GM12875 (cell line): ENCODE results near the gene TWIST2.

Experiments
- H3K4me3 ChIP-seq: one replicate; pipeline ENCODE4 v1.5.1; 2011; ENCODE audit warnings: low read depth, low read length, control low read depth
- TF ChIP-seq, protein P1 (sequence below): IDR thresholded peaks from 2 replicates; pipeline ENCODE4 v1.5.1; 2011; ENCODE audit warnings: low read depth, mild to moderate bottlenecking, control low read depth, inconsistent platforms, low read length, moderate library complexity, borderline replicate concordance; ENCODE audit not compliant: insufficient read depth

Gene TWIST2

DNA sequence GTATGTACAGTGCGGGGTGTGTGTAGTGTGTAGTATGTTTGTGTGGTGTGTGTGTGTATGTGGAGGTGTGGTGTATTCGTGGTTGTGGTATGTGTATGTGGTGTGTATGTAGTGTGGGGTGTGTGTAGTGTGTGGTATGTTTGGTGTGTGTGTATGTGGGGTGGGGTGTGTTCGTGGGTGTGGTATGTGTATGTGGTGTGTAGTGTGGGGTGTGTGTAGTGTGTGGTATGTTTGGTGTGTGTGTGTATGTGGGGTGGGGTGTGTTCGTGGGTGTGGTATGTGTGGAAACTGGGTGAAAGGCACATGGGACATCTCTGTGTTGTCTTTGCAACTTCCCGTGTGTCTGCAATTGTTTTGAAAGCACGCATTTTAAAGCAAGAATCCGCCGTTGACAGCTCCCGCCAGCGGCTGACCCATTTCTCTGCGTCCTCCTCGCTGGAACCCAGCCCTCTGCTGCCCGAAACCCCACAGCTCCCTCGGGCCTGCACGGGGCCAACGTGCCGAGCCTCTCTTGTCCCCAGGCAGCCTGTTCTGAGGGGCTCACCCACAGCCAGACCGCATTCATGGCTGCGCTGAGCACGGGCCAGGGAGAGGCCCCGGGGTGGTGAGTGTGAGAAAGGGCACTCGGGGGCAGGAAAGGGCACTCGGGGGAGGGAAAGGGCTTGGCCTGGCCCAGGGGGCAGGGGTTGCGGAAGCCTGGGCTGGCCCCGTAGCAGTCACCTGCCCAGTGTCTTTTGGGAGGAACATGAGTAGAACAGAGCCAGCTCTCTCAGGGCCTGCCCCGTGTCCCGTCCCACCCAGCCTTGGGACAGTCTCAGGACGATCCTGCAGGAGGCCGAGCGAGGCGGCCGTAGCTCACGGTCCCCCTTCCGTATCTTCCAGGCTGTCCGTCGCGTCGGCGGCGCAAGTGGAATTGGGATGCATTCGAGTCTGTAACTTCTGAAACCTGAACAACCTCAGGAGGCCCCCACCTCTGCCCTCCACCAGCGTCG is 61.4 kb downstream of the TWIST2 start:
- TF ChIP-seq, protein P1, sequence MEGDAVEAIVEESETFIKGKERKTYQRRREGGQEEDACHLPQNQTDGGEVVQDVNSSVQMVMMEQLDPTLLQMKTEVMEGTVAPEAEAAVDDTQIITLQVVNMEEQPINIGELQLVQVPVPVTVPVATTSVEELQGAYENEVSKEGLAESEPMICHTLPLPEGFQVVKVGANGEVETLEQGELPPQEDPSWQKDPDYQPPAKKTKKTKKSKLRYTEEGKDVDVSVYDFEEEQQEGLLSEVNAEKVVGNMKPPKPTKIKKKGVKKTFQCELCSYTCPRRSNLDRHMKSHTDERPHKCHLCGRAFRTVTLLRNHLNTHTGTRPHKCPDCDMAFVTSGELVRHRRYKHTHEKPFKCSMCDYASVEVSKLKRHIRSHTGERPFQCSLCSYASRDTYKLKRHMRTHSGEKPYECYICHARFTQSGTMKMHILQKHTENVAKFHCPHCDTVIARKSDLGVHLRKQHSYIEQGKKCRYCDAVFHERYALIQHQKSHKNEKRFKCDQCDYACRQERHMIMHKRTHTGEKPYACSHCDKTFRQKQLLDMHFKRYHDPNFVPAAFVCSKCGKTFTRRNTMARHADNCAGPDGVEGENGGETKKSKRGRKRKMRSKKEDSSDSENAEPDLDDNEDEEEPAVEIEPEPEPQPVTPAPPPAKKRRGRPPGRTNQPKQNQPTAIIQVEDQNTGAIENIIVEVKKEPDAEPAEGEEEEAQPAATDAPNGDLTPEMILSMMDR, result no peak
- H3K4me3 ChIP-seq, result no peak overlapping the region

DNA sequence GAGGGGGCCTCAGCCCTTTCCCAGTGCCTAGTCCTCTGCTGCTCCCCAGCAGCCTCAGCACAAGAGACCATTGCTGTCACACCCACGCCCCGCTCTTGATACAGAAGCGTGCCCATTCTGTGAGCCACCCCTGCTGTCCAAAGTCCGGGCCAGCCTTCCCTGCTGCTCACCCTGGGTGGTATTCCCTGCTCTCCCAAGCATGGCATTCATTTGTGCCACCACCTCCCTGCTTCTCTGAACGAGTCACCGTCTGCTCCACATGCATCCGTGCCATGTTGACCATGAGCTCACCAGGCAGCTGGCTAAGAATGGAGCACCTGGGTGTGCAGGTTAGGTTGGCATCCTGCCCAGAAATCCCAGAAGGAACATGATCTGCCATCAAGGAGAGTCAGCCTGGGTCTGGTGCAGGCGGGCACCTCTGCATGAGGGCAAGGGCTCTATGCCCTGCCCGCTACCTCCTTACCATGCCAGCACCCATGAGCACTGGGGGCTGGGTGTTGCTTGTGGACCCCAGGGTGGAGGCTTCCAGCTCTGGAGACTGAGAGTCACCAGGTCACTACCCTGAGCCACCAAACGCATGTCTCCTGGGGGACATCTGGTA is 63.0 kb downstream of the TWIST2 start:
- no peak overlapping the region for H3K4me3 ChIP-seq
- TF ChIP-seq, protein P1, result no peak

DNA sequence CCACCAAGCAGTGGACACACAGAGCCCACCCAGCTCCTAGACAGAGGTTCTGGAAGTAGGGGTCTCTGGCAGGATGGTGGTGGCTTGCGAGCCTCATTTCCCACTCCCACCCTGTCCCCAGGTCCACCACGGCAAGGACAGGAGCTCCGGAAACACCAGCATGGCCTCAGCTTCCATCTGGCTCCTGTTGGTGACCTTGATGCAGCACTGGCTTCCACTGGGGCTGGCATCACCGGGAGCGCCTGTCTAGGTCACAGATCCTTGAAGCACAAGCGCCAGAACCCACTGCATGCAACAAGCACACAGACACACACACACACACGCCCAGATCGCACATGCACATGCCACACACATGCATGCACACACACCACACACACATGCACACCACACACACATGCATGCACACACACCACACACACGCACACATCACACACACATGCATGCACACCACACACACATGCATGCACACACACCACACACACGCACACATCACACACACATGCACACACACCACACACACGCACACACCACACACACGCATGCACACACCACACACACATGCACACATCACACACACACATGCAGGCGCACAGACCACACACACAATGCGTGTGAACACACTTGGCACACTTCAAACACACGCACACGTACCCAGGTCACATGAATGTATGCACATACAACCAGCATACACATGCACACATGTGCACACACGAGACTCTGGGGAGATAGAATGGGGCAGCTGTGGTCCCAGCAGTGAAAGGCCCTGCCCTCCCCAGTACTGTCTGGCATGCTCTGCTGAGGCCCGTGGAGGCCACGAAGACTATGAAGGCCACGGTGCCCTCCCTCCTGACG is 63.7 kb downstream of the TWIST2 start:
- H3K4me3 ChIP-seq, result no peak overlapping the region
- TF ChIP-seq, protein P1, result no peak

DNA sequence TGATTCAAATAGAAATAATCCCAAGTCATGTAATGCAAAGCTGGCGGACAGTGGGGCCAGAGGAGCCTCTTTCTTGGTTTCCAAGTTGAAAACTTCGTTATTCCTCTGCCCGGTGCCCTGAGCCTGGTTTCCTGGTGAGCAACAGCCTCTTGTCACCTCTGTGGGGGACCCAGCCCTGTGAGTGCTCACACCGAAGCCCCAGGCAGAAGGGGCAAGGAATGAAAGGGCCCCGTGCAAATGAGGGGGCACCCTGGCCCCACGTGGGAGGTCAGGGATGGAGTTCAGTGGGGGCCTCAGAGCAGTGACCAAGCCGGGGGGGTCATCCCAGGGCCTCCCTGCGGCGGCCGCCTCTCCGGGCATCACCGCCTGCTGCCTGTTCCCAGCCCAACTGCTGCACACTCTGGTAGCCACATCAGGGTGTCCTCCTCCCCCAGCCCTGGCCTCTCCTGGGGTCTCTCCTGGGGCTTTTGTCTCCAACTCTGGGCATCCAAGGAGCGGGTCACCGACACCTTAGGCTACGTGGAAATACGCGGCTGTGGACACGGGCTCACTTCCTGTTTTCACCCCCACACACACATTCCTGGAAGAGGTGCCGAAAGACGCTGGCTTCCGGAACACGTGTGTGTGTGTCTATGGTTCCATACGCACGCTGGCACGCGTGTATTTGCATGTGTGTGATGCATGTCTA is 64.5 kb downstream of the TWIST2 start:
- TF ChIP-seq, protein P1, result no peak
- H3K4me3 ChIP-seq, result no peak overlapping the region

DNA sequence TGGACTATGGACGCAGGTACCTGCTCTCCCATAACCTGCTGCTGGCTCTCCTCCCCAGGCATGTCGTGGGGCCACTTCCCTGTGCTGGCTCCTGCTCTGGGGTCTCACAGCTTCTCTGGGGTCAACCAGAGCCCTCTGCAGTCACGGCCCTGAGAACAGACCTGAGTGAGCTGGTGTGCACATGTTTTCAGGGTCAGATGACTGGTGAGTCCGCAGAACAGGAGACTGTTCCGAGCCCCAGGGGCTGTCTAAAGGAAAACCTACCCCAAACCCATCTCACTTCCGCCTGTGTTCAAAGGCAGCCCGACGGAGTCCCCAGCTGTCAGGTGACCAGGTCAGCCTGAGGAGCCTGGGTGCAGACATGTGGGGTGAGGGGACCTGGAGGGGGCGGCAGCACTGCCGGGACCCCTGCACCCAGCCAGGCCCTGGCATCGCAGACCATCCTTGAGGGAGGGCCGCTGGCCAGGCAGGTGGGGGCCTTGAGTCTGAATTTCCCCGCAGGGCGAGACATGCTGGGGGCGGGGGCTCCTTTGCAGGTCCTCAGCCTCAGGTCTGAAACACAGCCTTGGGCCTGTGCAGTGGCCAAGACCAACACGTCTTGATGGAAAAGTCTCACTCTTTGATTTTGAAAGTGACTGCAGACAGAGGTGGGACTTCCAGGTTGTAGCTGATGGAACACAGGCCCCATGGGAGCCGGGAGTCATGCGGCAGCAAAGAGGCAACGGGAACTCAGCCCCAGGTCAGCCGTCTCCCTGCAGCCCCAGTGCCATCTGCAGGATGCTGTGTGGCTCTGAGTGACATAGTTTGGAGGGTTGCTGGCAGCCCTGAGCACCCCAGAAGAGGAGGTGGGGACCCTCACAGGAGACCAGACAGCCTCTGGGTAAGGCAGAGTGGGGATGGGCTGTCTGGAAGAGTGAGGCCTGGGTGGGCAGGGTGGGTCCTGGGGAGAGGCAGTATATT is 65.3 kb downstream of the TWIST2 start:
- H3K4me3 ChIP-seq, result no peak overlapping the region
- TF ChIP-seq, protein P1, result no peak
